HUES6 (cell line): Measurements from ENCODE around the gene EXOC3.

ENCODE experiments used
- H3K27ac ChIP-seq: 2 replicates; pipeline ENCODE4 v1.7.0; 2013; ENCODE audit warnings: low read depth, mild to moderate bottlenecking, low read length, inconsistent platforms
- H3K27me3 ChIP-seq: 2 replicates; pipeline ENCODE4 v1.6.1; 2013; ENCODE audit warnings: low read length; ENCODE audit not compliant: control insufficient read depth, insufficient read depth
- H3K36me3 ChIP-seq: 2 replicates; pipeline ENCODE4 v1.6.1; 2013; ENCODE audit warnings: low read length; ENCODE audit not compliant: control insufficient read depth, insufficient read depth
- H3K4me1 ChIP-seq: 2 replicates; pipeline ENCODE4 v1.6.1; 2013; ENCODE audit warnings: low read length; ENCODE audit not compliant: control insufficient read depth, insufficient read depth
- H3K4me3 ChIP-seq: 2 replicates; pipeline ENCODE4 v1.5.1; 2013; ENCODE audit warnings: low read depth, low read length
- H3K9ac ChIP-seq: one replicate; pipeline ENCODE4 v1.6.1; 2013; ENCODE audit warnings: mild to moderate bottlenecking, low read length
- H3K9me3 ChIP-seq: 2 replicates; pipeline ENCODE4 v1.6.1; 2013; ENCODE audit warnings: low read depth, low read length; ENCODE audit not compliant: control insufficient read depth, insufficient read depth

The EXOC3 gene

GRCh38 chr5:492314-492893 lies 49.4 kb downstream of the EXOC3 start:
- peaks cover 70% of the 10 kb centered on the region for H3K27me3 ChIP-seq
- H3K9ac ChIP-seq, result no peak overlapping the region
- H3K4me3 ChIP-seq, result no peak overlapping the region
- no peaks in the 10 kb centered on the region for H3K36me3 ChIP-seq
- H3K4me1 ChIP-seq, result peaks cover 10% of the 10 kb centered on the region; the same call in 1 of the 2 replicates
- no peak overlapping the region for H3K27ac ChIP-seq
- H3K9me3 ChIP-seq, result no peaks in the 10 kb centered on the region

DNA sequence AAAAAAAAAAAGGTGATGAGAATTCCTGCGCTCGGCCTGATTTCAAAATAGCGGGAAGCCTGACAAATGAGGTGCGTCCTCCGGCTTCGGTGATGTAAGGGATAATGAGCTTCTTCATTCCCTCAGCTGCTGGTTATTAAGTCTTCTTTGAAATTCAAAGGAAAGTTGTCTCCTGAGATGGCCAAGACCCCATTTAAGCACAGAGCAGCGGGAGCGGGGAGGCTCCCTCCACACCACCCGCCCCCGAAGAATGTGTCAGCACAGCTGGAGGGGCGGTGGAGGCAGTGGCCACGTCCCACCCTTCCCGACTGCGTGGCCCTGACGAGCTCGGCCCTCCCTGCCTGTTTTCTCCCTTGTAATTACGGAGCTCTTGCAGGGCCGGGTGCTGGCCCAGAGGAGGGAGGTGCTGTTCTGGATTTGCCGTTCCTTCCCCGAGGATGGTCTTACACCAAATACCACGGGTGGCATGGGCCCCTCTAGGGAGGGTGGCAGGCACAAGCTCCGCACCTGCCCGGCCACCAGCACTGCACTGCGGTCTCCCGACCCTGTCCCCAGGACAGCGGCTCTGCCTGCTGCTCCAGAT lies 50.2 kb downstream of the EXOC3 start:
- H3K36me3 ChIP-seq, result no peaks in the 10 kb centered on the region
- H3K9me3 ChIP-seq, result no peaks in the 10 kb centered on the region
- no peak overlapping the region for H3K9ac ChIP-seq
- no peak overlapping the region for H3K27ac ChIP-seq
- H3K27me3 ChIP-seq, result peaks cover 78% of the 10 kb centered on the region
- H3K4me1 ChIP-seq, result peaks cover 10% of the 10 kb centered on the region; the same call in 1 of the 2 replicates
- H3K4me3 ChIP-seq, result no peak overlapping the region

DNA sequence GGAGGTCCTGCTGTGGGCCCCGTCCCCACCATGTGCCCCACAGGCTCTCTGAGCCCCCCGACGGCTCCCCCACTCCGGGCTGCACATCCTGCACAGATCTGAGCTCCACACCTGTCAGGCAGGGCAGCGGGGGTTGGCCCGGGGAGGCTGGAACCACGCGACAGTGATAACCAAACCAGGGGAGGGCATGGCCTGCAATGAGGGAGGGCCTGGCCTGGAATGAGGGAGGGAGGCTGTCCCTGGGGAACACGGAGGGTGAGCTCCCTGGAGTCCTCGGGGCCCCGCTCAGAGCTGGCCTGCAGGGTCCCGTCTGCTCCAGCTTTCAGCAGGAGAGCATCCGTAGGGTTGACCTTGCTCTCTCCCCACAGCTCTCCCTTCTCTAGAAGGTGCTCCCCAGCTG lies 50.8 kb downstream of the EXOC3 start:
- no peak overlapping the region for H3K27ac ChIP-seq
- H3K9me3 ChIP-seq, result no peaks in the 10 kb centered on the region
- peaks cover 10% of the 10 kb centered on the region; the same call in 1 of the 2 replicates for H3K4me1 ChIP-seq
- H3K4me3 ChIP-seq, result no peak overlapping the region
- no peak overlapping the region for H3K9ac ChIP-seq
- peaks cover 83% of the 10 kb centered on the region for H3K27me3 ChIP-seq
- no peaks in the 10 kb centered on the region for H3K36me3 ChIP-seq

DNA sequence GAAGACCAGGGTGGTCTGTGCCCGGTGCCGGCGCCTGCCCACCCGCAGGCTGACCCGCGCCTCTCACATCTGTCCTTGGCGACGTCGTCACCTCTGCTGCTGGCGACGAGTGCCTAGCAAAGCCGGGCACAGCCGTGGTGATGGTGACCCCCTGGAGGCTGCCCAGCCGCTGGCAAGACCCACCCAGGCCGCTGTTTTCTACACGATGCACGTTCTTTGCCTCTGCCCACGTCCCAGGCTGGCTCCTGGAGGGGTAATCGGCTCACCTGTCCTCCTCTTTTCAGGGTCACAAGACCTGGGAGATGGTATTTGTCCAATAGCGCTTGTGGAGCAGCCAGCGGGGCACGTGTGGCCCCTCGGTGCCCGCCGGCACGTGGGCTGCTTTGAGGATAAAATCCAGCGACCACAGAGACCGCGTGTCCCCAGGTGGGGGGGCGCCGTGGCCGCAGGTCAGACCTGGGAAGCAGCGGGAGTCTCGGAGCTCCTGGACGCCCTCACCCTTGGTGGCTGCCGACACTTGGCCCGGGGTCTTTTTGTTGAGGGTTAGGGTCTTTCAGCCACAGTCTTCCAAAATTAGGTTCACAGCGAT lies 51.8 kb downstream of the EXOC3 start:
- H3K9ac ChIP-seq, result no peak overlapping the region
- no peak overlapping the region for H3K27ac ChIP-seq
- H3K4me1 ChIP-seq, result peaks cover 10% of the 10 kb centered on the region; the same call in 1 of the 2 replicates
- no peaks in the 10 kb centered on the region for H3K36me3 ChIP-seq
- peaks cover 89% of the 10 kb centered on the region for H3K27me3 ChIP-seq
- peak overlapping the region; percentile 30; the same call in 1 of the 2 replicates for H3K4me3 ChIP-seq
- no peaks in the 10 kb centered on the region for H3K9me3 ChIP-seq

DNA sequence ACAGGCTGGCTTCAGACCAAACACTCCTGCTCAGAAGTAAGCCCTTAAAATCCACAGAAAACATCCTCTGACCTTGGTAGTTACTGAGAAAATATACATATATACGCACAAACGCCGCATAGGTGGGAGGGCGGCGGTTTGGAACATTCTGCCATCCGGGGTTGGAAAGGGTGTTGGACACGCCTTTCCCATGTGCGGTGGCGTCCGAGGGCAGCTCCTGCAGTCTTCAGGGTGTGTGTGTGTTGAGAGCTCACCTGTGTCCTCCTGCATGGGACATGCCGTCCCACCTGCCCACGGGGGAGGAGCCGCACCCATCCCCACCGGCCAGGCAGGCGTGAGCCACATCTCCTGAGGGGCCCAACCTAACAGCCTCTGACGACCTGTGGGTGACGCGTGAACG lies 53.1 kb downstream of the EXOC3 start:
- H3K9me3 ChIP-seq, result no peaks in the 10 kb centered on the region
- peaks cover 10% of the 10 kb centered on the region; the same call in 1 of the 2 replicates for H3K4me1 ChIP-seq
- peak overlapping the region; percentile 28; the same call in 1 of the 2 replicates for H3K4me3 ChIP-seq
- no peak overlapping the region for H3K9ac ChIP-seq
- peaks cover 84% of the 10 kb centered on the region for H3K27me3 ChIP-seq
- H3K27ac ChIP-seq, result no peak overlapping the region
- no peaks in the 10 kb centered on the region for H3K36me3 ChIP-seq

- H3K27me3 ChIP-seq, result peaks cover 78% of the 10 kb centered on the region
- no peaks in the 10 kb centered on the region for H3K36me3 ChIP-seq
- no peak overlapping the region for H3K4me3 ChIP-seq
- H3K27ac ChIP-seq, result no peak overlapping the region
- no peaks in the 10 kb centered on the region for H3K9me3 ChIP-seq
- no peak overlapping the region for H3K9ac ChIP-seq
- H3K4me1 ChIP-seq, result peaks cover 12% of the 10 kb centered on the region; the same call in 1 of the 2 replicates
These were observed 54.2 kb downstream of the EXOC3 start for GRCh38 chr5:497090-497700.

- H3K9ac ChIP-seq, result no peak overlapping the region
- H3K27me3 ChIP-seq, result peaks cover 71% of the 10 kb centered on the region
- no peak overlapping the region for H3K4me3 ChIP-seq
- H3K9me3 ChIP-seq, result no peaks in the 10 kb centered on the region
- peaks cover 12% of the 10 kb centered on the region; the same call in 1 of the 2 replicates for H3K4me1 ChIP-seq
- no peaks in the 10 kb centered on the region for H3K36me3 ChIP-seq
- H3K27ac ChIP-seq, result no peak overlapping the region
These were observed 55.0 kb downstream of the EXOC3 start for GRCh38 chr5:497871-498509.

- Histone ChIP-seq H3K36me3 (no peaks in the 10 kb centered on the region), H3K4me3 (no peak overlapping the region), H3K27ac (no peak overlapping the region), H3K27me3 (peaks cover 66% of the 10 kb centered on the region), H3K4me1 (peaks cover 7% of the 10 kb centered on the region; the same call in 1 of the 2 replicates), H3K9ac (no peak overlapping the region), H3K9me3 (no peaks in the 10 kb centered on the region)
These were observed 56.5 kb downstream of the EXOC3 start for GRCh38 chr5:499233-500209.

DNA sequence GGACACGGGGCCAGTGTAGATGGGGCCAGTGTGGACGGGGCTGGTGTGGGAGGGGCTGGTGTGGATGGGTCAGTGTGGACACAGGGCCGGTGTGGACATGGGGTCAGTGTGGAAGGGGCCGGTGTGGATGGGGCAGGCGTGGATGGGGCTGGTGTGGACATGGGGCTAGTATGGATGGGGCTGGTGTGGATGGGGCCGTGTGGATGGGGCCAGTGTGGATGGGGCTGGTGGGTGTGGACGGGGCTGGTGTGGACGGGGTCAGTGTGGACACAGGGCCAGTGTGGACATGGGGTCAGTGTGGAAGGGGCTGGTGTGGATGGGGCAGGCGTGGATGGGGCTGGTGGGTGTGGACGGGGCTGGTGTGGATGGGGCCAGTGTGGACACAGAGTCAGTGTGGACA lies 57.5 kb downstream of the EXOC3 start:
- no peak overlapping the region for H3K4me3 ChIP-seq
- no peak overlapping the region for H3K27ac ChIP-seq
- peaks cover 63% of the 10 kb centered on the region for H3K27me3 ChIP-seq
- H3K4me1 ChIP-seq, result peaks cover 7% of the 10 kb centered on the region; the same call in 1 of the 2 replicates
- no peak overlapping the region for H3K9ac ChIP-seq
- H3K9me3 ChIP-seq, result no peaks in the 10 kb centered on the region
- no peaks in the 10 kb centered on the region for H3K36me3 ChIP-seq
